Fibroblast of the conjunctiva (primary cell): ENCODE results near the gene NXPH3.

Source experiments
- DNase-seq: peaks from one replicate; pipeline ENCODE4 v3.0.0-alpha.2; 2010; ENCODE audit warnings: low read depth

Gene NXPH3

GRCh38 chr17:49630113-49630900, 54.6 kb downstream of the NXPH3 start:
- no peak for DNase-seq

- no peak for DNase-seq
Observed at GRCh38 chr17:49631496-49631895, 55.8 kb downstream of the NXPH3 start.
